ENCODE data around the gene ZC3HAV1L. TPM values are rescaled to one million over a fixed set of nuclear protein-coding genes. Genes with fewer than 3 reads are reported as not detected.

The ZC3HAV1L gene
- total and polyA plus RNA-seq, 2 of the 13 experiments (the other 11 are each of a cell fraction or from before 2014, with no cell fraction given) = 8.4 to 11.1 TPM

DNA sequence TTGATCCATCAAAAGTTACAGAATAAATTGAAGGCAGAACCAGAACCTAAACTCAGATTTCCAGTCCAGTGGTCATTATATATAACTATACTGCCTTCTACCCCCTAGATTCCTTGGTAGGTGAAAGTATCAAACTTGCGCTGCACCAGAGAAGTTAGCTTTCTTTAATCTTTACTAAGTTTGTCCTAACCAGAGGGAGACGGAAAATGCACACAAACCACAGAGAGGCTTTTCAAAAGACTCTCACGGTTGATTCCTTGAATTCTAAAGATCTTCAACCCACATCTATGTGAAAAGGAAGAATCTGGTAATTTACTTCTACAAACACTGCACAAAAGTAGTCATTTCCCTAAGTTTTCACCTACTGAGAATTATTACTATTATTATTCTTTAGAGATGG, 36.4 kb downstream of the ZC3HAV1L start (continued):
- TF ChIP-seq, protein P1, sequence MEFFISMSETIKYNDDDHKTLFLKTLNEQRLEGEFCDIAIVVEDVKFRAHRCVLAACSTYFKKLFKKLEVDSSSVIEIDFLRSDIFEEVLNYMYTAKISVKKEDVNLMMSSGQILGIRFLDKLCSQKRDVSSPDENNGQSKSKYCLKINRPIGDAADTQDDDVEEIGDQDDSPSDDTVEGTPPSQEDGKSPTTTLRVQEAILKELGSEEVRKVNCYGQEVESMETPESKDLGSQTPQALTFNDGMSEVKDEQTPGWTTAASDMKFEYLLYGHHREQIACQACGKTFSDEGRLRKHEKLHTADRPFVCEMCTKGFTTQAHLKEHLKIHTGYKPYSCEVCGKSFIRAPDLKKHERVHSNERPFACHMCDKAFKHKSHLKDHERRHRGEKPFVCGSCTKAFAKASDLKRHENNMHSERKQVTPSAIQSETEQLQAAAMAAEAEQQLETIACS (CRISPR knock-in tag; IDR thresholded peaks at IDR 0.05) = no peak
- TF ChIP-seq CREB1 (IDR thresholded peaks at IDR 0.05) = no peak
- TF ChIP-seq CREB1 (CRISPR knock-in tag; IDR thresholded peaks at IDR 0.05) = no peak

DNA sequence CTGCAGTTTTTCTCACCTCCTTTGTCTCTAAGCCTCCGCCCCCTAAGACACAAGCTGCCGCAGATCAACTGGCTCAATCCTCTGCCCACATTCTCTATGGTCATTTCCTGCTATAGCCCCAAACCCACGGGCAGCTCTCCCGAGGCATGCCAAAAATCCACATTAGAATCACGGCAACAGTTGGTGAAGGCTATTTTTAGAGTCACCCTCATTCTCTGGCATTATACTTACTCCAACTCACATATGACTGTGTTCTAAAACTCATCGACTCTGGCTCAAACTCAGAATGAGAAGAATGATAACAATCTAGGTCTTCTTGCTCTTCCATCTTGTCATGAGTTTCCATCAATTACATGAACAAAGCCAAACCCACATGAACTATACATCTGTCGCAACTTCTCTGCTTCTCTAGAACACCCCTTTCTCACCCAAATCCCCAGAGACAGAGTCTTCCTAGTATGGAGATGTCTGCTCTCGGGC, 43.8 kb downstream of the ZC3HAV1L start:
- H3K36me3 ChIP-seq (replicated peaks in 1 of 2; ENCODE audit: control insufficient read depth in 1 of 2, insufficient read depth in 2 of 2, low read length in 2 of 2) = no peaks in the 10 kb centered on the region
- 36% methylated on average over 8 of the region's 8 CpGs for WGBS (ENCODE audit: low lambda C conversion rate)
- TF ChIP-seq HNRNPK (IDR thresholded peaks at IDR 0.05; ENCODE audit: low read depth, low read length, poor library complexity, severe bottlenecking) = no peak
- TF ChIP-seq POLR2G (IDR thresholded peaks at IDR 0.05; ENCODE audit: low read depth, low read length) = no peak
- ChIA-PET CTCF (ENCODE audit: low intra/inter-chr PET ratio, low total read pairs) (no interaction called here), POLR2A (no interaction called here)
- no peak for DNase-seq (ENCODE audit: low spot score)
- no TSS peak for BruUV-seq (replicated peaks)
- no peaks in the 10 kb centered on the region for H3K79me2 ChIP-seq (ENCODE audit: insufficient read depth, low read length)
- no peak overlapping the region for H3K9ac ChIP-seq (ENCODE audit: insufficient read depth, low read depth, low read length)
- no peak for FAIRE-seq
- no peak overlapping the region for H3K4me3 ChIP-seq (replicated peaks in 1 of 3; ENCODE audit: insufficient read depth in 1 of 3, low read depth in 2 of 3, low read length in 3 of 3)
- ATAC-seq = no peak
- H3K9me3 ChIP-seq (ENCODE audit: low read length) = no peaks in the 10 kb centered on the region
- no peak overlapping the region for H3K4me2 ChIP-seq (ENCODE audit: low read depth, low read length)
- in situ Hi-C loops (cut with HindIII; ENCODE audit: extremely low pct_ligation_motif_present, low pct_unique_long_range_greater_than_20kb) = no loop called here
- H4K20me1 ChIP-seq (ENCODE audit: insufficient read depth, low read length) = no peaks in the 10 kb centered on the region
- H2AFZ ChIP-seq (ENCODE audit: low read length) = no peak overlapping the region
- no peak overlapping the region for H3K27ac ChIP-seq (ENCODE audit: extremely low read length, insufficient read depth, low read length)
- H3K4me1 ChIP-seq (ENCODE audit: insufficient read depth, low read length) = no peaks in the 10 kb centered on the region
- intact Hi-C loops (cut with micrococcal nuclease; ENCODE audit: unreplicated experiment) = no loop called here
- peaks cover 0 to 24% of the 10 kb centered on the region in 2 experiments; a peak in 1 of 5 replicates for H3K27me3 ChIP-seq (ENCODE audit: control insufficient read depth in 1 of 2, insufficient read depth in 2 of 2, low read length in 2 of 2)

DNA sequence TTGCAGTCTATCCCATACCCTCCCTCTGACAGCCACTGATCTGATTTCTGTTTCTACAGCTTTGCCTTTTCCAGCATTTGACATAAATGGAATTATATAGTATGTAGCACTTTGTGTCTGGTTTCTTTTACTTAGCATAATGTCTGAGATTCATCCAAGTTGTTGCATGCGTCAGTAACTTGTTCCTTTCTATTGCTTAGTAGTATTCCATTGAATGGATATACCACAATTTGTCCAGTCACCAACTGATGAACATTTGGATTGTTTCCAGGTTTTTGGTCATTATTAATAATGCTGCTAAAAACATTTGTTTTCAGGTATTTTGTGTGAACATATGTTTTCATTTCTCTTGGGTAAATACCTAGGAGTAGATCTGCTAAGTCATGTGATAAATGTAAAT, 48.2 kb downstream of the ZC3HAV1L start:
- Histone ChIP-seq H3K4me1 (ENCODE audit: insufficient read depth, low read length) (no peaks in the 10 kb centered on the region), H2AFZ (ENCODE audit: low read length) (no peak overlapping the region), H3K27me3 (ENCODE audit: control insufficient read depth in 1 of 2, insufficient read depth in 2 of 2, low read length in 2 of 2) (peaks cover 2 to 40% of the 10 kb centered on the region in 2 experiments; a peak in 3 of 5 replicates), H3K27ac (ENCODE audit: extremely low read length, insufficient read depth, low read length) (no peak overlapping the region), H3K4me3 (replicated peaks in 1 of 3; ENCODE audit: insufficient read depth in 1 of 3, low read depth in 2 of 3, low read length in 3 of 3) (no peak overlapping the region), H4K20me1 (ENCODE audit: insufficient read depth, low read length) (no peaks in the 10 kb centered on the region), H3K79me2 (ENCODE audit: insufficient read depth, low read length) (no peaks in the 10 kb centered on the region), H3K9me3 (ENCODE audit: low read length) (no peaks in the 10 kb centered on the region), H3K9ac (ENCODE audit: insufficient read depth, low read depth, low read length) (no peak overlapping the region), H3K4me2 (ENCODE audit: low read depth, low read length) (no peak overlapping the region), H3K36me3 (replicated peaks in 1 of 2; ENCODE audit: control insufficient read depth in 1 of 2, insufficient read depth in 2 of 2, low read length in 2 of 2) (no peaks in the 10 kb centered on the region)
- ATAC-seq = no peak
- intact Hi-C loops (cut with micrococcal nuclease; ENCODE audit: unreplicated experiment) = no loop called here
- POLR2A ChIA-PET = no interaction called here
- WGBS (ENCODE audit: low lambda C conversion rate) = 50% methylated on average over 1 of the region's 1 CpG
- CTCF ChIA-PET (ENCODE audit: low intra/inter-chr PET ratio, low total read pairs) = no interaction called here
- in situ Hi-C loops (cut with HindIII; ENCODE audit: extremely low pct_ligation_motif_present, low pct_unique_long_range_greater_than_20kb) = no loop called here
- DNase-seq (ENCODE audit: low spot score) = no peak
- TF ChIP-seq, protein P2, sequence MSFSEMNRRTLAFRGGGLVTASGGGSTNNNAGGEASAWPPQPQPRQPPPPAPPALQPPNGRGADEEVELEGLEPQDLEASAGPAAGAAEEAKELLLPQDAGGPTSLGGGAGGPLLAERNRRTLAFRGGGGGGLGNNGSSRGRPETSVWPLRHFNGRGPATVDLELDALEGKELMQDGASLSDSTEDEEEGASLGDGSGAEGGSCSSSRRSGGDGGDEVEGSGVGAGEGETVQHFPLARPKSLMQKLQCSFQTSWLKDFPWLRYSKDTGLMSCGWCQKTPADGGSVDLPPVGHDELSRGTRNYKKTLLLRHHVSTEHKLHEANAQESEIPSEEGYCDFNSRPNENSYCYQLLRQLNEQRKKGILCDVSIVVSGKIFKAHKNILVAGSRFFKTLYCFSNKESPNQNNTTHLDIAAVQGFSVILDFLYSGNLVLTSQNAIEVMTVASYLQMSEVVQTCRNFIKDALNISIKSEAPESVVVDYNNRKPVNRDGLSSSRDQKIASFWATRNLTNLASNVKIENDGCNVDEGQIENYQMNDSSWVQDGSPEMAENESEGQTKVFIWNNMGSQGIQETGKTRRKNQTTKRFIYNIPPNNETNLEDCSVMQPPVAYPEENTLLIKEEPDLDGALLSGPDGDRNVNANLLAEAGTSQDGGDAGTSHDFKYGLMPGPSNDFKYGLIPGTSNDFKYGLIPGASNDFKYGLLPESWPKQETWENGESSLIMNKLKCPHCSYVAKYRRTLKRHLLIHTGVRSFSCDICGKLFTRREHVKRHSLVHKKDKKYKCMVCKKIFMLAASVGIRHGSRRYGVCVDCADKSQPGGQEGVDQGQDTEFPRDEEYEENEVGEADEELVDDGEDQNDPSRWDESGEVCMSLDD (CRISPR knock-in tag; IDR thresholded peaks at IDR 0.05; ENCODE audit: borderline replicate concordance) = no peak
- no peak for FAIRE-seq
- no TSS peak for BruUV-seq (replicated peaks)

Measured in HepG2 (cell line).